Measurements from ENCODE around the gene TREML4.

- no peak for TF ChIP-seq PRDM10 (IDR thresholded peaks at IDR 0.05; ENCODE audit: partially characterized antibody)
- no peak for TF ChIP-seq TSHZ1 (CRISPR knock-in tag; IDR thresholded peaks at IDR 0.05)
- TF ChIP-seq ZNF57 (CRISPR knock-in tag; IDR thresholded peaks at IDR 0.05) = no peak
- no peak for TF ChIP-seq GATA2 (CRISPR knock-in tag; IDR thresholded peaks at IDR 0.05)
These were observed 33.8 kb upstream of the TREML4 start for GRCh38 chr6:41194386-41194785.
